Daoy (cell line): ENCODE results near the gene NKX2-8. TPM values are rescaled to one million over a fixed set of nuclear protein-coding genes. Genes with fewer than 3 reads are reported as not detected.
"Not testable (repeated sequence)": the region's sequence is repeated elsewhere in the genome, so short reads cannot be mapped to it uniquely, and the experiment has no call there.

Experiments
- DNase-seq: peaks from one replicate; pipeline ENCODE4 v3.0.0-alpha.2; 2015; ENCODE audit warnings: low read depth
- total RNA-seq: library from RNA; depleted of rRNA; stranded (reverse); fragments of >200 nt; shearing (Covaris generic); gene quantifications from 2 replicates; pipeline ENCODE4 v1.2.3, GENCODE V29; 2014; rRNA removed

The NKX2-8 gene
- total RNA-seq, 1 experiment from 2014 or later, result 2.6 TPM

DNA sequence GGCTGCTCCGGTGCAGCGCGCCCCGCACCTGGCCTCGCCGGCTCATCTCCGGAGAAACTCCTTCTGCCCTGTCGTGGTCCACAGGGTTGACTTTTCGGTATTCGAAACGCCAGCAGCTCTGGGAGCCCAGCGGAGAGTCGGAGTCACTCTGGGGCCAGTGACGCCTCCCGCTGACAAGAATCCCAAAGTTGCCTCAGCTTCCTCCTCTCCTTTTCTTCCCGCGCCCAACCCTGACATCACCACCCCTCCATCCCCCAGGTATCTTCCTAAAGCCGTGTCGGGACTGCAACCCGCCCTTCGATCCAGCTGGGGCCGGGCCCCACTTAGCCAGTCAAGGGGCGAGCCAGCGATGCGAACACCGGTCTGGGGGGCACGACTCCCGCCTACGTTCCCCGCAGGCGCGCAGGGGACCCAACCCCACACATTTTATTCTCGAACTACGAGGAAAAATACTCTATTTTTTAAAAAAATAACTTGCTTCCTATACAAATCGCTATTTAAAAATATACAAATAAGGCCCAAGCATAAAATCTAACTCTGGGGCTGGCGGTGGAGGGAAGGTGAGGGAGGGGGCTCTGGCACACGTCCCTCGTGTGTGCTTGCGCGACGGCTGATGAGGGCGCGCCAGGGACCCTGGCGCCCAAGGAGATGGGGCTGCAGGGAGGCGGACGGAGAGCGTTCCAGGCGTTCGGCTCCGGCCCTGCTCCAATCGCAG, 2.1 kb downstream of the NKX2-8 start:
- DNase-seq, result no peak

DNA sequence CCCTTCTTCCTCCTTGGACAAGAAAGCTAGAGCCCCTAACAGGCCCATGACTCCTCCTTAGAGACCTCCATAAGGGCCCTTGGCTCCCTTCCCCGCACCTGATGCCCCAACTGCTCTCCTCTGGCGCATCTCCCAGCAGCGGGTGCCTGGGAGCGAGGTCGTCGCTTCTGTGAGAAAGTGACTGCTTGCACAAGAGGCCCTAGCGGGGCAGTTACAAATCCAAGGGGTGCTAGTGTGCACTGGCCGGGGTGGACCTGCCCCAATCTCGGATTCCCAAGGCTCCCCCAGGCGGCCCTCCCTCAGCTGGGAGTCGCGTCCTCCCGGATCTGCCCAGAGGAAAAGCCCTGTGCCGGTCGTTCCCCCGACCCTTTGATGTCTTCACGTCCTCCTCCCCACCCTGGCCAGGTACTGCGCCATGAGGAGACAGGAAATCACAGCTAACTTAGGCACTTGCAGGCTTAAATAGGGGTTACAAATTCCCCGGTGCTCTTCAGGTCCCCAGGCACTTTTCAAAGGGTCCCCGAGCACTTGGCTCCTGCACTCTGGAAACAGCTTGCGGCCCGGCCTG, 2.8 kb downstream of the NKX2-8 start:
- DNase-seq, result no peak

DNA sequence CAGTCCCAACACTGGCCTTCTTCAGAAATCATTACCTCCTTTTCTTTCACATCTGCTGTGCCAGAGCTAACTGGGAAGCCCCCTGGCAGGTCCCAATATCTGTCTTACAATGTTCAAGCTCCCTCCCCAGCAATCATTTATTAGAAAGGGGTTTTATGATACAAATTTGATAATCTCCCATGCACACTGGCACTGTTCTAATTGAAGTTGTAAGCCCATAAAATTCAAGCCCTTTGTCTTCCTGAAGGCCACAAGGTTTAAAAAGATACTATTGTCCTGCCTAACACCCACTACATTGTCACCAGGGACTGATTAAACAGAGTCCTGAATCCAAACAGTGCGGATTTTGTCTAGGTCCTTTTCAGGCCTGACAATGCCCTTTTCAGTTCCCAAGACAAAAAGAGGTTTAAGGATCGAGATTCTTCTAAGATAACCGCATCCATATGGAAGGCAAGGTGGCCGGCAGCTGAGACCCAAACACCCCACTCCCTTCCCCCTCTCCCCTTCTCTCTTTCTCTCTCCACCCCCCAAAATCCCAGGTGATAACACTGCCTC, 3.3 kb downstream of the NKX2-8 start:
- DNase-seq, result no peak

DNA sequence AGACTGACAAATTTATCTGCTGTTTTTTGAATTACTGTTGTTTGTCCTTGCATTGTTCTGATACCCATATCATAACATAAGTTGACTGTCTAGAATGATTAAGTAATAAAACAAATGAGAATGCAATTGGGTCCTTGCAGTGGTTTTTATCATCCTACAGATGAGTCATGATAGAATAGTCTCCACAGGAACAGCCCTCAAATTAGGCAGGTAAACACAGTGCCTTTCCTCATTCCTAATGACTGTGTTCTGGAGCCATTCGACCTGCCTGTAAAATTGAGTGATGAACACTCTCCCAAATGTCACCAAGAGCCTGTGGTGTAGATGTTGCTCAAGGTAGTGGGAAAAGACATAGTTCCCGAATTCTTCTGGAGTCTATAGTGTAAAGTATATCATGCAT, 12.3 kb downstream of the NKX2-8 start:
- peak; percentile 19 for DNase-seq

DNA sequence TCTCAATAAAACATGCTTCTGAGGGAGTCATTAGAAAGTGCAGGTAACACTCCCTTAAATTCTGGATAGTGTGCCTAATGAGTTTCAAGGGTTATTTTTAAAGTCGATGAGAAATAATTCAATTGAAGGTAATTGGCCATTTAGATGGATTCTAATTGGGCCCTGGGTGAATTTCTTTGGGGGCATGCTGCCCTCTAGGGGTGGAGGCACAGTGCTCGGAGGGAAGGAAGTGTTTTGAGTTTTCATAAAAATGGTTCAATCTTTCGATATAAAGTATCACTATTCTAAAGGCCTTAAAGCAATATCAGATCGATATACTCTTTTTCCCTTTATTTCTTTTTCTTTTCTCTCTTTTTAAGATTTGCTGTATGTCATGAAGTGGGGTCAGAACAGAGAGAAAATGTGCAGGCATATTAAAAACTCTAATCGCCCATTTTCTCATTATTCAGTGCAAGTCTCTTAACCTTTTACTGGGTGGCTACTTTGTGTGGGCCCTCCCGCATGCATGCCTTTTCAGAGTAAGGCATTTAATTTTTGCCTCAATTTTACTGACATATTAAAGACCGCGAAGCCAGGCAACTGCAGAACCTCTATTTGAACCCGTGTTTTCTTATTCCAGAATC, 25.5 kb downstream of the NKX2-8 start:
- peak; percentile 51 for DNase-seq

DNA sequence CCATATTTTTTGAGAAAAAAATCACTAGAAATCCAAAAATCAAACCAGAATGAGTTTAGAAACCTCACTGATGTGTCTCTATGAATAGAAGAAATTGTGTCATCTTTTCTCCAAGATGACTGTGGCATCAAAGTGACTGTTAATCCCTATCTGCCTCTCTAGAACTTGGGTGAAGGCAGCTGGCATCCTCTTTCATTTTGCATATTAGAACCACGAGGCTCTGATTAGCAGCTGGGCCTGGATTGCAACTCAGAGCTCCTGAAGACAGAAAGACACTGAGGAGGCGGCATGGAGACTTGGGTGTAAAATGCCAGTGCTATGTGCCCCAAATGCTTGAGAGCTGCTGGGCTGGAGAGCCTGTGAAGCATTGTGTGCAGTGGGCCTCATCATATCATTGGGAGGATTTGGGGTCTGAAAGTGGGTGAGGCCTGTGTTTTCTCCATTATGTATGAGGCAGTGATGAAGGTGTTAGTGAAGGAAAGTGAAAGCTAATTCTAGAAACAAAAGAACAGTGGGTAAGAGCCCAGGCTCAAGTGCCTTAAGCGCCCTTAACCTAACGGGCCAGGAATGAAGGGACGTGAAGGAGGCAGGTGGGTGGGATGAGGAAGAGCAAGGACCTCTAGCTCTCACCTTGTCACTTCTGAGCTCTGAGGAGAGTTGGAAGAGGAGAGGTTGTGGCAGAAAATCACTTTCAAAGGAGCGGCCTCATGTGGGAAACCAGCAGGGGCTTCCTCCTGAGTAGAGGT, 26.2 kb downstream of the NKX2-8 start:
- DNase-seq, result no peak

DNA sequence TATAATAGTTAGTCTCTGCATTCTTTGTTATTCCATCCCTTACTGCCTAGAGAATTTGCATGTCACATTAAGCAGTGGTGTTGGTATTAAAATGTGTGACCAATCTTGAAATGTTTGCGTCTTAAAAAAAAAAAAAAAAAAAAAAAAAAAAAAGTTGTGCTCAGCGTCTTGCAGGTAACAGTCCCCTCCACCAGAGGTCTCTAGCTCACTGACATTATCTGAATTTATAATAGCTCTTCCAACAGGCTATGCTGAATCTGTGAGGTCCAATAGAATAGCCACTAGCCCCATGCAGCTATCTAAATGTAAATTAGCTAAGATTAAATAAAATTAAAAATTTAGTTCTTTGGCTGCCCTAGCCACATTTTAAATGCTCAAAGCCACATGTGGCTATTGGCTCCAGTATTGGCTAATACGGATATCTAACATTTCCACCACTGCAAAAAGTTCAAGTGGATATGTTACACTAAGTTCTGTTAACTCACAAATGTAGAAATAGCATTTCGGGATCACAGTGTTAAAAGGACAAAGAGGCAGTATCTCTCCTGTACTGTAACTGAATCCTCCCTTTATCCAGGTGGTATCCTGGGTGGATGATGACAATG, 28.7 kb downstream of the NKX2-8 start:
- peak; percentile 58 for DNase-seq

DNA sequence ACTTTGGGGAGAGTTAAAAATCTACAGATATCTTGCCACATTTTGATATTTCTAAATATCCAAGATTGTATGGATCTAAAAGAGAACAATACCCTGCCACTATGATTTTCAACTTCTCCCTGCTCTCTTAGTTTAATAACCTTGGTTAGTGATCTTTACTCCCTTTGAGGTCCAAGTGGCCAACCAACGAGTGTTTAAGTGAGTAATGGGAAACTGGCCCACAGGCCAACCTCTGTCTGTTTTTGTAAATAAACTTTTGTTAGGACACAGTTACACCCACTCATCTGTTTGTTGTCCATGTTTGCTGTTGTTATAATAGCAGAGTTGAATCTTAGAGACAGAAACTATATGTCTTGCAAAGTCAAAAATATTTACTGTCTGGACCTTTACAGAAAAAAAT, 31.5 kb downstream of the NKX2-8 start:
- DNase-seq, result no peak

DNA sequence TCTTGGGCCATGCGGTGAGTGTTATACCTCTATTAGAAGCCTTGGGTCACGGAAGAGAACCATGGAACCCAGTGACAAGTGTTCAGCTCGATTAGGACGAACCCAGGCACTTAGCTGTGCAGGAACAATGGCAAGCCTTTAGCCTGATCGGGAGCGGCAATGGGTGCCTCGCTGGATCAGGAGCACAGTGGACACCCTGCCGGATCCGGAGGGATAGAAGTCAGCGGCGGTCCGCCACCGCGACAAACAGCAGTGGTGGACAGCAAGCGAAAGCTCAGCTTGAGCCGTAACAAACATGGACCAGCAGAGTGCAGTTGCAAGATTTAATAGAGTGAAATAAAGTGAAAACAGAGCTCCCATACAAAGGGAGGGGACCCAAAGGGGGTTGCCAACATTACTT, 38.1 kb downstream of the NKX2-8 start:
- DNase-seq, result not testable (repeated sequence)

DNA sequence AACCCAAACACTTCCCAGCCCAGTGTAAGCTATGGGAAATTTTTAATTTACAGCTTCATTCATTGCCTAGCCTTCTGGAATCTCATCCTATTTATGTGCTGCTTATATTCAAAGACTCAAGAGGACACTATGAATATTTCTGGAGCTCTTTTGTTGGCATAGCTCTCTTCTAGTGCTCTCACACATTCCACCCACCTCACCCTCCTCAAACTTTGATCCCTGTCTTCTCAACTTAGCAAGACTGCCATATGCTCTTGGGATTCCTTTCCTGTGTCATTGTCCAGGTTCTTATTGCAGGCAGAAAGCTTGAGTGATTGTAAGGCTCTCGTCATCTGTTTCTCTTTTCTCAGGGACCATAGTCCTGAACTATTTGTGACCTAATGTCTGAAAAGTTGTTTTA, 44.4 kb downstream of the NKX2-8 start:
- DNase-seq, result no peak

Other genes with a start within 250 kb of the NKX2-8 start
- 4.7 and 5.1 TPM in 2 replicates for gene NKX2-1, start 62.4 kb downstream of the NKX2-8 start, total RNA-seq
- gene PAX9, start 79.2 kb upstream of the NKX2-8 start, total RNA-seq, result 16.7 and 17.5 TPM in 2 replicates